Fibroblast of skin of abdomen (primary cell): ENCODE measurements around the gene ELK4.

Experiments used
- DNase-seq: peaks from one replicate; pipeline ENCODE4 v3.0.0-alpha.2; 2013

ELK4 gene

GRCh38 chr1:205629751-205630150, 2.1 kb downstream of the ELK4 start:
- DNase-seq: no peak

- no peak for DNase-seq
Observed at GRCh38 chr1:205627956-205628355, 3.9 kb downstream of the ELK4 start.

- DNase-seq: no peak
Observed at GRCh38 chr1:205626216-205626615, 5.6 kb downstream of the ELK4 start.

GRCh38 chr1:205623646-205624045, 8.2 kb downstream of the ELK4 start:
- no peak for DNase-seq

- no peak for DNase-seq
Observed at GRCh38 chr1:205620269-205620668, 11.5 kb downstream of the ELK4 start.

- DNase-seq: no peak
Observed at GRCh38 chr1:205619376-205619775, 12.4 kb downstream of the ELK4 start.

GRCh38 chr1:205616563-205617293, 15.1 kb downstream of the ELK4 start:
- no peak for DNase-seq

GRCh38 chr1:205615789-205616188, 16.0 kb downstream of the ELK4 start:
- DNase-seq: no peak

- DNase-seq: no peak
Observed at GRCh38 chr1:205613854-205614412, 17.9 kb downstream of the ELK4 start.

- DNase-seq: no peak
Observed at GRCh38 chr1:205612556-205612955, 19.3 kb downstream of the ELK4 start.

- DNase-seq: no peak
Observed at GRCh38 chr1:205612104-205612503, 19.7 kb downstream of the ELK4 start.

- no peak for DNase-seq
Observed at GRCh38 chr1:205610901-205611466, 20.8 kb downstream of the ELK4 start.

GRCh38 chr1:205610036-205610435, 21.8 kb downstream of the ELK4 start:
- peak; percentile 36 for DNase-seq

GRCh38 chr1:205604825-205605505, 26.8 kb downstream of the ELK4 start:
- no peak for DNase-seq

- no peak for DNase-seq
Observed at GRCh38 chr1:205604059-205604458, 27.8 kb downstream of the ELK4 start.

GRCh38 chr1:205601205-205601604, 30.6 kb downstream of the ELK4 start:
- DNase-seq: no peak

GRCh38 chr1:205600085-205600484, 31.7 kb downstream of the ELK4 start:
- peak; percentile 50 for DNase-seq

GRCh38 chr1:205599669-205600042, 32.2 kb downstream of the ELK4 start:
- DNase-seq: no peak

- DNase-seq: peak; percentile 82
Observed at GRCh38 chr1:205598841-205599668, 32.8 kb downstream of the ELK4 start.

- peak; percentile 20 for DNase-seq
Observed at GRCh38 chr1:205597691-205598314, 34.0 kb downstream of the ELK4 start.

- no peak for DNase-seq
Observed at GRCh38 chr1:205596876-205597275, 34.9 kb downstream of the ELK4 start.

GRCh38 chr1:205595861-205596260, 36.0 kb downstream of the ELK4 start:
- DNase-seq: no peak
